Fibroblast of skin of left biceps (primary cell): ENCODE results near the gene CNOT6.

ENCODE experiments used
- DNase-seq, 2 experiments: peaks; one replicate each; pipeline ENCODE4 v3.0.0-alpha.2; 2013; ENCODE audit warnings: low read depth in 2 of 2

Gene CNOT6

GRCh38 chr5:180575571-180575970 is 81.4 kb downstream of the CNOT6 start:
- DNase-seq, result no peak

GRCh38 chr5:180580681-180581080 is 86.5 kb downstream of the CNOT6 start:
- no peak for DNase-seq

GRCh38 chr5:180583738-180584137 is 89.6 kb downstream of the CNOT6 start:
- DNase-seq, result no peak

GRCh38 chr5:180586204-180586603 is 92.0 kb downstream of the CNOT6 start:
- no peak for DNase-seq

GRCh38 chr5:180586870-180587269 is 92.7 kb downstream of the CNOT6 start:
- no peak for DNase-seq

- no peak for DNase-seq
Observed at GRCh38 chr5:180589771-180590542, 95.8 kb downstream of the CNOT6 start.

GRCh38 chr5:180590543-180591310 is 96.5 kb downstream of the CNOT6 start:
- no peak for DNase-seq

GRCh38 chr5:180591311-180591887 is 97.2 kb downstream of the CNOT6 start, which contains the start of gene SCGB3A1:
TSS of gene SCGB3A1 (minus strand) at chr5:180591499. CDS start at chr5:180591462, 37 bp downstream.
- DNase-seq, result no peak

GRCh38 chr5:180592176-180592575 is 98.0 kb downstream of the CNOT6 start:
- no peak for DNase-seq

GRCh38 chr5:180593446-180594206 is 99.4 kb downstream of the CNOT6 start:
- no peak for DNase-seq

DNA sequence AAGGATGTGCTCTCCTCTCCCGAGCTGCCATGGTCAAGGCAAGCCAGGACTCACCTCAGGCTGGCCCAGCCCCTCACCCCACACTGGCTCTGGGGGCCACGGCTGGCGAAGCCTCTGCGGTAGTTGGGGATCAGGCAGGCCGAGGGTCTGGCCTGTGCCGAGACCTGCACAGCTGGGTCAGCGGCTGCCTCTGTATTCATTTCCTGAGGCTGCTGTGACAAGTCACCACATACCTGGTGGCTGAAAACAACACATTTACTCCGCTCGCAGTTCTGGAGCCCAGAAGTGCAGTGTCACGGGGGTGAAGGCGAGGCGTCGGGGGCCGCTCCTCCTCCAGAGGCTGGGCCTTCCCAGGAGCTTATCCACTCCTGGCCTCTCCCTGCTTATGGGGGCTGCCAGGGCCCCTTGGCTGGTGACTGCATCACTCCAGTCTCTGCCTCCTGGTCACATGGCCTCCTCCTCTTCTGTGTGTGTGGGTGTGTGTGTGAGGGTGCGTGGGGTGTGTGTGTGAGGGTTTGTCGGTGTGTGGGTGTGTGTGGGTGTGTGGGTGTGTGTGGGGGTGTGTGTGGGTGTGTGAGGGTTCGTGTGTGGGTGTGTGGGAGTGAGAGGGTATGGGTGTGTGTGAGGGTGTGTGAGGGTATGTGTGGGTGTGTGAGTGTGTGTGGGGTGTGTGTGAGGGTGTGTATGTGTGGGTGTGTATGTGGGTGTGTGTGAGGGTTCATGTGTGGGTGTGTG is 100.3 kb downstream of the CNOT6 start:
- DNase-seq, result no peak

DNA sequence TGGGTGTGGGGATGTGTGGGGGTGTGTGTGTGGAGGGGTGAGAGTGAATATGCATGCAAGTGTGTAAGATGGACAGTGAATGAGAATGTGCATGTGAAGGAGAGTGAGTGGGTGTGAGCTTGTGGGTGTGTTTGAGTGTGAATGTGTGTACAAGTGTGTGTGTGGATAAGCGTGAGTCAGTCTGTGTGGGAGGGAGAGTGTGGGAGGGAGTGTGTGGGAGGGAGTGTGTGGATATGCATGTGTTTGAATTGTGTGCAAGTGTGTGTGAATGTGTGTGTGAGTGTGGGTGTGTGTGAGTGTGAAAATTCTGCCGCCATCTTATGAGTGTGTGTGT is 100.8 kb downstream of the CNOT6 start:
- DNase-seq, result no peak

DNA sequence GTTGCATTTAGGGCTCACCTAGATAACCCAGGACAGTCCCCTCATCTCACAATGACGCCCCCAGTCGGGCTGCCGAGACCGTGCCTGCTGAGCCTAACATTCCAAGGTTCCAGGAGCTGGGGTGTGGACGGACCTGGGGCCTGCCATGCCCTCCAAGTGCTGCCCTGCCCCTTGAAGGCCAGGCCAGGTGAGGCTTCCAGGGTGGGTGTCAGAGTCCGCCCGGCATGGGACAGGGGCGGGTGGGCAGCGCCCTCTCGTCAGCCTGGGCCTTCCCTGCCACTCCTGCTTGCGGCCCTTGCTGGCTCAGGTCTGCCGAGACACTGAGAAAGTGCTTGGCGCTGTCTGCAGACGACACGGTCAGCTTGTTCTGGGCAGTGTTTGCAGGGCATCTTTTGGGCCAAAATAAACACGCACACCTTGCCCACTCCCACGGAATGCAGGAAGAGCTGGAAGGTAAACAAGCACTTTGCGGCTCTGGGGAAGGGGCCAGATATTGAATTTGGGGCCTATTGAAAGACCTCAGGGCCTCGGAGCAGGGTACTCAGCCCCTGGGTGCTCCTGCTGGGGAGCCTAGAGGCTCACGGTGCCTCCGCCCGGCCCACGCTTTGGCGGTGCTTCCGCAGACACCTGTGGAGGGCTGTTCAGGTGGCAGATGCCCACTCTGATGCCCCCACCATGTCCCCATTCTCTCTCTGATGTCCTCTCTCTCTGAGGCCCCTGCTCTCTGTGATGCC is 101.4 kb downstream of the CNOT6 start:
- DNase-seq, result no peak

- DNase-seq, result no peak
Observed at GRCh38 chr5:180596115-180596667, 102.0 kb downstream of the CNOT6 start.

- DNase-seq, result no peak
Observed at GRCh38 chr5:180596668-180597231, 102.6 kb downstream of the CNOT6 start.

DNA sequence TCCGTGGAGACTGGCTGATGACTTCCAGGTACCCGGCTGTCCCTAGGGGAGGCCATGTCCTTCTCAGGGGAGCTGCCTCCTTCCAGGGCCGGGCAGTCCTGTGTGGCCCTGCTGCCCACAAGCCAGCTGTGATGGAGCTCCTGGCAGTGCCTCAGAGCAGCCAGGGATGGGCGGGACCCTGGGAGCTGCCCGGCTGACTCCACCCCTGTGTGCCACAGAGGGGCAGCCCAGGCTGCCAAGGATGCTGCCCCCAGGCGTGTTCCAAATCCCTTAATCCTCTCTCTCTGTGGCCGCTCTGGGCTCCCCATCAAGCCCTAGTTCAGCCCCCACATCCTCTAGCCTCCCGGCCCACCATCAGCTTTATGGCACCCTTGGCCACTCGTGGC is 104.1 kb downstream of the CNOT6 start:
- no peak for DNase-seq

- no peak for DNase-seq
Observed at GRCh38 chr5:180598797-180599589, 104.8 kb downstream of the CNOT6 start.

- DNase-seq, result no peak
Observed at GRCh38 chr5:180599590-180599914, 105.4 kb downstream of the CNOT6 start.

DNA sequence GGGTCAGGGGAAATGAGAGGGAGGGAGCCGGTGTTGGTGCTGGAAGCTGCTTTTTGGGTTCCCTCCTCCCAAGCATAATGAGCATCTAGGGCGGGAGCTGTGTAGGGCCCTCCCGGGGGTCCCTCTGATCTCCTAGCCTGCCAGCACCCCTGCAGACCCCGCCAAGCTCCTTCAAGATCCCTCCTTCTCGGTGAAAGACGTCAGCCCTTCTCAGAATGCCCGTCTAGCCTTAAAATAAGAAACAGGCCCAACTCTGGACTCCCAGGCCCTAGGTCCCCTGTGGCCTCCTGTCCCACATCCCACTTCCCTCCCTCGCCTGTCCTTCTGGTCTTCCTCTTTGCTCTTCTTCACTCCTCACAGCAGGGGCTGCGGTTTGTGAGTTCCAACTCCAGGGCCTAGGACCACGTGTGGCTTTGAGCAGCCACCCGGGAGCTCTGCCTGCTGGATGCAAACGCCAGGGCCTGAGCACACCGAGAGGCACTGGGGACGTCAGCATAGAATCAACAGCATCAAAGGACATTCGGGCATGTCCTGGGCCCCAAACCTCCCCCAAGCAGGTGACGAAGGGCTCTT is 105.9 kb downstream of the CNOT6 start:
- DNase-seq, result no peak
